ENCODE results near the gene PDK4.
"Not testable (repeated sequence)": the region's sequence is repeated elsewhere in the genome, so short reads cannot be mapped to it uniquely, and the experiment has no call there.

The PDK4 gene

GRCh38 chr7:95553939-95554338 is 42.4 kb downstream of the PDK4 start:
- FAIRE-seq: no peak
- TF ChIP-seq POLR2AphosphoS5 (IDR thresholded peaks at IDR 0.05; ENCODE audit: low read depth, low read length) (no peak), TAF1 (IDR thresholded peaks at IDR 0.05; ENCODE audit: borderline replicate concordance, low read depth, low read length) (no peak), POLR2A (IDR thresholded peaks at IDR 0.05; ENCODE audit: low read depth, low read length) (no peak)
- no peak for DNase-seq (ENCODE audit: insufficient read length)

DNA sequence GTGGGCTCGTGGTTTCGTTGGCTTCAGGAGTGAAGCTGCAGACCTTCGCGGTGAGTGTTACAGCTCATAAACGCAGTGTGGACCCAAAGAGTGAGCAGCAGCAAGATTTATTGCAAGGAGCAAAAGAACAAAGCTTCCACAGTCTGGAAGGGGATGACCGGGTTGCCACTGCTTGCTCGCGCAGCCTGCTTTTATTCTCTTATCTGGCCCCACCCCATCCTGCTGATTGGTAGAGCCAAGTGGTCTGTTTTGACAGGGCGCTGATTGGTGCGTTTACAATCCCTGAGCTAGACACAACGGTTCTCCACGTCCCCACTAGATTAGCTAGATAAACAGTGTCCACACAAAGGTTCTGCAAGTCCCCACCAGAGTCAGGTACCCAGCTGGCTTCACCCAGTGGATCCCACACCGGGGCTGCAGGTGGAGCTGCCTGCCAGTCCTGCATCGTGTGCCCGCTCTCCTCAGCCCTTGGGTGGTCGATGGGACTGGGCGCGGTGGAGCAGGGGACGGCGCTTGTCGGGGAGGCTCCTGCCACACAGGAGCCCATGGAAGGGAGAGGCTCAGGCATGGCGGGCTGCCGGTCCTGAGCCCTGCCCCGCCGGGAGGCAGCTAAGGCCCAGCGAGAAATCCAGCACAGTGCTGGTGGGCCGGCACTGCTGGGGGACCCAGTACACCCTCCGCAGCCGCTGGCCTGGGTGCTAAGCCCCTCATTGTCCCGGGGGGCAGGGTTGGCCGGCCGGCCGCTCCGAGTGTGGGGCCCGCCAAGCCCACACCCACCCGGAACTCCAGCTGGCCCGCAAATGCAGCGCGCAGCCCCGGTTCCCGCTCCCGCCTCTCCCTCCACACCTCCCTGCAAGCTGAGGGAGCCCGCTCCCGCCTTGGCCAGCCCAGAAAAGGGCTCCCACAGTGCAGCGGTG is 44.0 kb downstream of the PDK4 start:
- not testable (repeated sequence) for FAIRE-seq

GRCh38 chr7:95550546-95550945 is 45.8 kb downstream of the PDK4 start:
- no peak for TF ChIP-seq TAF1 (IDR thresholded peaks at IDR 0.05; ENCODE audit: borderline replicate concordance, low read depth, low read length)
- TF ChIP-seq POLR2A (IDR thresholded peaks at IDR 0.05; ENCODE audit: low read depth, low read length): no peak
- no peak for TF ChIP-seq POLR2AphosphoS5 (IDR thresholded peaks at IDR 0.05; ENCODE audit: low read depth, low read length)
- FAIRE-seq: no peak
- no peak for DNase-seq (ENCODE audit: insufficient read length)

More for the DNA sequence above, 44.0 kb downstream of the PDK4 start:
- DNase-seq (ENCODE audit: insufficient read length): not testable (repeated sequence)

GRCh38 chr7:95549818-95550529 is 46.3 kb downstream of the PDK4 start:
- no peak for TF ChIP-seq TAF1 (IDR thresholded peaks at IDR 0.05; ENCODE audit: borderline replicate concordance, low read depth, low read length)
- TF ChIP-seq POLR2A (IDR thresholded peaks at IDR 0.05; ENCODE audit: low read depth, low read length): no peak
- TF ChIP-seq POLR2AphosphoS5 (IDR thresholded peaks at IDR 0.05; ENCODE audit: low read depth, low read length): no peak
- FAIRE-seq: no peak
- DNase-seq (ENCODE audit: insufficient read length): no peak

DNA sequence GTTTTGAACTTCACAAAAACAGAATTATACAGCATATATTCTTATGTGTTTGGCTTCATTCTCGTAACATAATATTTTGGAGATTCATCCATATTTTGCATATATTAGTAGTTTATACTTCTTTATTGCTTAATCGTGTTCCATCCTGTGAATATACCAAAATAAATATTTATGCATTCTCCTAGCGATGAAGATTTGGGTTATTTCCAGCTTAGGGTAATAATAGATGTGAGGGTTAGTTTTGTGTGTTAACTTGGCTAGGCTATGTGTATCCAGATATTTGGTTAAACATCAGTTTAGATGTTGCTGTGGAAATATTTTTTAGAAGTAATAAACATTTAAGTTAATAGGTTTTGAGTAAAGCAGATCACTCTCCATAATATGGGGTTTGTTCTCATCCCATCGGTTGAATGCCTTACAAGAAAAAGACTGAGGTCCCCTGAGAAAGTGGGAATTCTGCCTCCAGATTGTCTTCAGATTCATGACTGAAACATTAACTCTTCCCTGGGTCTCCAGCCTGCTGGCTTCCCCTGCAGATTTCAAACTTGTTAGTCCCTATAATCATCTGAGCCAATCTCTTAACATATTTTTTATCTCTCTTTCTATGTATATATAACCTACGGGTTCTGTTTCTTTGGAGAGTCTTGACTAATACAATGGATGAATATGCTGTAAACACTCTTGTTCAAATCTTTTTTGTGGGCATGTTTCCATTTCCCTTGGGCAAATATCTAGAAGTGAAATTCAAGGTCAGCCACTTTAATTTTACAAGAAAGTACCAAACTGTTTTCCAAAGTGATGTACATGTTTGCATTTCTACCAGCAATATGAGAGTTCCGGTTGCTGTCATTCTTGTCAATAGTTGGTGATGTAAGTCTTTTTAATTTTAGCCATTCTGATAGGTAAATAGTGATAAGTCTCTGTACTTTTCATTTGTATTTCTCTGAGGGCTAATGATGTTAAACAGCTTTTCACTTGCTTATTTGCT is 48.7 kb downstream of the PDK4 start:
- TF ChIP-seq POLR2A (IDR thresholded peaks at IDR 0.05; ENCODE audit: low read depth, low read length): no peak
- TF ChIP-seq POLR2AphosphoS5 (IDR thresholded peaks at IDR 0.05; ENCODE audit: low read depth, low read length): no peak
- TF ChIP-seq TAF1 (IDR thresholded peaks at IDR 0.05; ENCODE audit: borderline replicate concordance, low read depth, low read length): no peak
- FAIRE-seq (no peak), DNase-seq (ENCODE audit: insufficient read length) (no peak)

DNA sequence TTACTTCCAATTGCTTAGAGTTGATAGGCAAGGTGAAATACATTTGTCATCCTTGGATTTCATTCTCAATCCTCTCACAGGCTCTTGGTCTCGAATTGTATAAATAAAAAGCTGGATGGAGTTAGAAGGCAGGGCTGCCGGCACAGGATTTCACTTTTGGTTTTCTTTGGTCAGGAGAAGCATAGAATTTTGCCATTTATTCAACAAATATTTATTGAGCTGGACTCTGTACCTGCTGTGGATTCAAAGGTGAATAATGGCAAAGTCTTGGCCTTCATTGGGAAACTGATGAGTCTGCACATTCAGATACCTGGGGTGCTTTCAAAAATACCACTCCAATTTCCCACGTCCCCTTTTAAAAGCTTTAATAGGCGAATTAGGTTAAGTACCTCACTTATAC is 49.7 kb downstream of the PDK4 start:
- FAIRE-seq (no peak), DNase-seq (ENCODE audit: insufficient read length) (no peak)
- TF ChIP-seq POLR2AphosphoS5 (IDR thresholded peaks at IDR 0.05; ENCODE audit: low read depth, low read length): no peak
- TF ChIP-seq TAF1 (IDR thresholded peaks at IDR 0.05; ENCODE audit: borderline replicate concordance, low read depth, low read length): no peak
- no peak for TF ChIP-seq POLR2A (IDR thresholded peaks at IDR 0.05; ENCODE audit: low read depth, low read length)

- DNase-seq (ENCODE audit: insufficient read length): no peak
- FAIRE-seq: no peak
- TF ChIP-seq TAF1 (IDR thresholded peaks at IDR 0.05; ENCODE audit: borderline replicate concordance, low read depth, low read length): no peak
- TF ChIP-seq POLR2A (IDR thresholded peaks at IDR 0.05; ENCODE audit: low read depth, low read length): no peak
- no peak for TF ChIP-seq POLR2AphosphoS5 (IDR thresholded peaks at IDR 0.05; ENCODE audit: low read depth, low read length)
These were observed 50.6 kb downstream of the PDK4 start for GRCh38 chr7:95545673-95546072.

- FAIRE-seq: no peak
- TF ChIP-seq POLR2AphosphoS5 (IDR thresholded peaks at IDR 0.05; ENCODE audit: low read depth, low read length) (no peak), POLR2A (IDR thresholded peaks at IDR 0.05; ENCODE audit: low read depth, low read length) (no peak), TAF1 (IDR thresholded peaks at IDR 0.05; ENCODE audit: borderline replicate concordance, low read depth, low read length) (no peak)
- DNase-seq (ENCODE audit: insufficient read length): no peak
These were observed 51.2 kb downstream of the PDK4 start for GRCh38 chr7:95545007-95545615.

DNA sequence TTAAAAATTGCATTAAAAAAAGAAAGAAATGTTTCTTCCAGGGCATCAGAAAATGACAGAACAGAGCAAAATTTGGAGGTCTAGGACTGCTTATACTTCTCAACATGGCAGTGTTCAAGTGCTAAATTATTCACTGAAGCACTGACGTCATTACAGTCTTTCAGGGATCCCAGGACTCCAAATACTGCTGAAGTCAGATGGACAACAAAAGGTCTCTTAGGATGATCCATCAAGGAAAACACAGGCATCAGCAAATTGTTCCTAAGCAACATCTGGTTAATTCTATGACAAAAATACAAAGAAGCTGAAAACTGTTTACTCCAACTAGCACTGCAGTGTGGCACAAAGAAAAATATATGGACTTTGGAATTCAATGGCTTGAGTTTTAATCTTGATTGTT is 52.1 kb downstream of the PDK4 start:
- TF ChIP-seq TAF1 (IDR thresholded peaks at IDR 0.05; ENCODE audit: borderline replicate concordance, low read depth, low read length) (no peak), POLR2AphosphoS5 (IDR thresholded peaks at IDR 0.05; ENCODE audit: low read depth, low read length) (no peak), POLR2A (IDR thresholded peaks at IDR 0.05; ENCODE audit: low read depth, low read length) (no peak)
- FAIRE-seq (no peak), DNase-seq (ENCODE audit: insufficient read length) (no peak)

GRCh38 chr7:95543312-95543711 is 53.0 kb downstream of the PDK4 start:
- FAIRE-seq: no peak

GRCh38 chr7:95540366-95540765 is 56.0 kb downstream of the PDK4 start:
- DNase-seq (ENCODE audit: insufficient read length) (no peak), FAIRE-seq (no peak)
- no peak for TF ChIP-seq TAF1 (IDR thresholded peaks at IDR 0.05; ENCODE audit: borderline replicate concordance, low read depth, low read length)
- TF ChIP-seq POLR2AphosphoS5 (IDR thresholded peaks at IDR 0.05; ENCODE audit: low read depth, low read length): no peak
- no peak for TF ChIP-seq POLR2A (IDR thresholded peaks at IDR 0.05; ENCODE audit: low read depth, low read length)

More at GRCh38 chr7:95543312-95543711, 53.0 kb downstream of the PDK4 start:
- TF ChIP-seq TAF1 (IDR thresholded peaks at IDR 0.05; ENCODE audit: borderline replicate concordance, low read depth, low read length): no peak
- no peak for TF ChIP-seq POLR2A (IDR thresholded peaks at IDR 0.05; ENCODE audit: low read depth, low read length)
- DNase-seq (ENCODE audit: insufficient read length): no peak
